Measurements from ENCODE around the gene CDH18. TPM values are rescaled to one million over a fixed set of nuclear protein-coding genes. Genes with fewer than 3 reads are reported as not detected.

Gene CDH18
- total and polyA plus RNA-seq, 2 donors (not counting 3 experiments of a cell fraction or from before 2014, with no cell fraction given), result 0.06 TPM; not detected in 1

GRCh38 chr5:19855931-19856330, 132.1 kb downstream of the CDH18 start:
- Histone ChIP-seq H4K20me1 (replicated peaks; ENCODE audit: control insufficient read depth, extremely low read depth, insufficient read depth, low read length) (no peaks in the 10 kb centered on the region), H3K27ac (ENCODE audit: insufficient read depth, low read depth, low read length) (no peak overlapping the region), H3K4me3 (replicated peaks in 1 of 3; ENCODE audit: insufficient read depth in 1 of 3, low read depth in 1 of 3, low read length in 3 of 3) (no peak overlapping the region), H3K4me2 (ENCODE audit: insufficient read depth, low read length) (no peak overlapping the region), H2AFZ (ENCODE audit: low read depth, low read length) (no peak overlapping the region), H3K9me1 (replicated peaks; ENCODE audit: control insufficient read depth, extremely low read depth, insufficient read depth, low read length) (no peaks in the 10 kb centered on the region), H3K27me3 (ENCODE audit: control insufficient read depth in 2 of 2, insufficient read depth in 2 of 2, low read length in 2 of 2) (no peaks in the 10 kb centered on the region), H3K9me3 (replicated peaks; ENCODE audit: control insufficient read depth, insufficient read depth, low read length) (no peaks in the 10 kb centered on the region), H3K79me2 (ENCODE audit: control insufficient read depth, insufficient read depth, low read length) (no peaks in the 10 kb centered on the region), H3K4me1 (ENCODE audit: control insufficient read depth, extremely low read depth, insufficient read depth, low read length) (no peaks in the 10 kb centered on the region), H3K9ac (replicated peaks; ENCODE audit: extremely low read depth, insufficient read depth, low read length) (no peak overlapping the region), H3K36me3 (ENCODE audit: control insufficient read depth in 2 of 2, extremely low read depth in 1 of 2, insufficient read depth in 2 of 2, low read length in 2 of 2) (no peaks in the 10 kb centered on the region)
- TF ChIP-seq EZH2 (IDR thresholded peaks at IDR 0.05; ENCODE audit: borderline replicate concordance, low read depth, low read length, severe bottlenecking), result no peak
- no peak for TF ChIP-seq GATA2 (IDR thresholded peaks at IDR 0.05; ENCODE audit: insufficient read depth, insufficient read length, low read depth, low read length)
- TF ChIP-seq MYC (IDR thresholded peaks at IDR 0.05; ENCODE audit: low read depth, low read length), result no peak
- TF ChIP-seq FOS (IDR thresholded peaks at IDR 0.05; ENCODE audit: borderline replicate concordance, insufficient read depth, low read length), result no peak
- TF ChIP-seq JUN (IDR thresholded peaks at IDR 0.05; ENCODE audit: borderline replicate concordance, insufficient read depth, insufficient read length, low read depth), result no peak
- no peak for TF ChIP-seq POLR2A (IDR thresholded peaks at IDR 0.05; ENCODE audit: low read depth, low read length)
- TF ChIP-seq POLR2AphosphoS5 (IDR thresholded peaks at IDR 0.05; ENCODE audit: insufficient read depth, low read depth, low read length), result no peak
- no peak for TF ChIP-seq MAX (IDR thresholded peaks at IDR 0.05; ENCODE audit: insufficient read depth, insufficient read length)
- no peak for TF ChIP-seq CTCF (IDR thresholded peaks at IDR 0.05; ENCODE audit: extremely low read depth in 1 of 2, insufficient read depth in 1 of 2, low read depth in 1 of 2, low read length in 2 of 2)
- intact Hi-C loops (cut with micrococcal nuclease), result no loop called here
- no TSS peak for BruUV-seq (replicated peaks)
- dilution Hi-C loops (cut with MboI; ENCODE audit: extremely low pct_ligation_motif_present, low sequenced_read_pairs), result no loop called here
- ChIA-PET POLR2A (no interaction called here), CTCF (no interaction called here)
- FAIRE-seq, result no peak
- DNase-seq (ENCODE audit: low read depth, low spot score), result no peak

Measured in endothelial cell of umbilical vein (primary cell).